ENCODE results near the gene KRT15.
"Not testable (repeated sequence)": the region's sequence is repeated elsewhere in the genome, so short reads cannot be mapped to it uniquely, and the experiment has no call there.

The KRT15 gene

DNA sequence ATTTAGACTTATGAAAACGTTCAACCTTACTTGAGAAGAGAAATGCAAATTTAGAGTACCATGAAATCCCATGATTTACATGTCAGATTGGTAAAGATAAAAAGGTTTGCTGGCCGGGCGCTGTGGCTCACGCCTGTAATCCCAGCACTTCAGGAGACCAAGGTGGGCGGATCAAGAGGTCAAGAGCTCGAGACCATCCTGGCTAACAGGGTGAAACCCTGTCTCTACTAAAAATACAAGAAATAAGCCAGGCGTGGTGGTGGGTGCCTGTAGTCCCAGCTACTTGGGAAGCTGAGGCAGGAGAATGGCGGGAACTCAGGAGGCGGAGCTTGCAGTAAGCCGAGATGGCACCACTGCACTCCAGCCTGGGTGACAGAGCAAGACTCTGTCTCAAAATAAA is 24.1 kb upstream of the KRT15 start:
- DNase-seq, result not testable (repeated sequence)

DNA sequence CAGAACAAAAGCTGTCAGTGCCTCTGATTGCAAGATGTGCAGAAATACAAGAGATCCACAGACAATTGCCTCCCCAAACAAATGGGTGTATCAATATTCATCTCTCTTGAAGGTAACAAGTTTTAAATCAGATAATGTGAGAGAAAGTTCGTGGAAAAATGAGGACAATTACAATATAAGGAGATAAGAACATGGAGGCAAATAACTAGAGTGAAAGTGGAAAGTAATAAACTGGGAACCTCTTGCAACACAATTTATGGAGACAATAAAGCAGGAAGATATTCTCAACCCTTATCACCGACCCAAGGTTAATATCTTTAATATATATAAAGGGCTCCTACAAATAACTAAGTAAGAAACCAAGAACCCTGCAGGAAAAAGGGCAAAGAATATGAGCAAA is 23.7 kb upstream of the KRT15 start:
- no peak for DNase-seq

DNA sequence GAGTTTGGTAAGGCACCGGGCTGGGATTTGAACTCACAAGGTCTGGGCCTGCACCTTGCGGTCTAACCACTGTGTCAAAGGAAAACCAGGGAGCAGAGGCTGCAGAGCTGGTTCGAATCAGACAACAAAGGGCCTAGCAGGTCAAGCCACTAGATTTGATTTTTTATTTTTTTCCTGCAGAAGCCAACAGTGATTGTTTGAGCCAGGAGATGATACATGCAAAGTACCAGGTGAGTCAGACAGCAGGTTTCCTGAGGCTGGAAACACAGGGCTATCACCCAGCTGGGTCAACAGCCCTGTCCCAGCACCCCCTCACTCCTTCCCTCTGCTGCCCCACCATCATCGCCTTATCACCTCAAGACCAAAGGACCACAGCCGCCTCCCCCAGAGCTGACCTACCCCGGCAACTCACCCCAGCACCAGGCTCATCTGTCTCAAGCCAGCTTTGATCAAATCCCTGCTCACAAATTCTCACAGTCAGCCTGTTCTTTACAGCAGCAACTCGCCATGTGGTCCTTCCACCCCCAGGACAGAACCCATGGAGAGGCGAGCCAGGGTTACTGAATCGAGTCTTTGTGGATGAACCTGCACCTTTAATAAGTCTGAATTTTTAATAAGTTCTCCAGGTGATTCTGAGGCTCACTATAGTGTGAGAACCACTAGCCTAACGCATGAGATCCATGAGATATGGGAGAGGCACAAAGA is 22.4 kb upstream of the KRT15 start:
- no peak for DNase-seq

DNA sequence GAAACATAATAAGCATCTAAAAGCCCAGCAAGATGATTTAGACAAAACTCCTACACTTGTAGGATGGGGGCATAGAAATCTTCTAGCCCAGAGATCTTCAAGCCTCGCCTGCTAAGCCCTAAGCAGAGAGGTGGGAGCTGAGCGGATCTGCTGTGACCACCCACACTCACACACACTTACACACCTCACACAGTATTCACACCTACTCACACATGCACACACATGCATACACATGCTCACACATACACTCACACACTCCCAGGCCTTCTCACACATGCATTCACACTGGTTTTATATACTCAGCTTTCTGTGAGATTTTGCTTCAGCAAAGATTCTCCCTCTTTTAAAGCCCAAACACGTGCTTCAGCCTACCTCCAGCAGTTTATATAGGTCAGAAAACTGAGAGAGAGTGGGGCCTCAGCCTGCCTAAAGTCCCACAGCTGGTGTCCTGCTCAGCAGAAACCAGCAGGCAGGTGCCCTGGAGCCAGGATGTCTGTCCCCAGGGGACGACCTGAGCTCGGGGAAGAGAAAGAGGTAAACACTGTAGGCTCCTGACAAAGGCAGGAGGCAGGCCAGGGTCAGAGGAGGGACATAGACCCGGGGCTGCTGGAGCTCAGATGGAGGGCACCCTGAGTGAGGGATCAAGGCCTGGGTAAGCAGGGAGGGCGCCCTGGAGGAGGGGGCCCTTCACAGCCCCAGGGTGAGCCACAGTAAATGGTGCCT is 21.4 kb upstream of the KRT15 start:
- no peak for DNase-seq

DNA sequence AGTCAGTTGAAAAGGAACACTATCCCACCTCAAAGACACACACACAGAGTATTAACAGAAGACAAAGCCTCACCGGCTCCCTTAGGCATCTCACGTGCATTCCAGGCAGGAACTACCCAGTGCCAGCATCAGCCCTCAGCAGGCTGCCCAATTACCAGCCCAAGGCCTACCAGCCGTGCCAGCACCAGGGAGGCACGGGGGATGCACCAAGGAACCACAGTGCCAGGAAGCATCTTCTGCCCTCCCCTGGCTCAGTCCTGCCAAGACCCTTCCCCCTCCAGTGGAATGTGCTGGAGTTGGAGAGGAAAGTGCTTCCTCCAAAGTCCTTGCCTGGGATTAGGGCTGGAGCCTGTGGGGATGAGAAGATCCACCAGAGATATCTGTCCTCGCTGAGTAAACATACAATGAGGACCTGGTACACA is 20.4 kb upstream of the KRT15 start:
- no peak for DNase-seq

DNA sequence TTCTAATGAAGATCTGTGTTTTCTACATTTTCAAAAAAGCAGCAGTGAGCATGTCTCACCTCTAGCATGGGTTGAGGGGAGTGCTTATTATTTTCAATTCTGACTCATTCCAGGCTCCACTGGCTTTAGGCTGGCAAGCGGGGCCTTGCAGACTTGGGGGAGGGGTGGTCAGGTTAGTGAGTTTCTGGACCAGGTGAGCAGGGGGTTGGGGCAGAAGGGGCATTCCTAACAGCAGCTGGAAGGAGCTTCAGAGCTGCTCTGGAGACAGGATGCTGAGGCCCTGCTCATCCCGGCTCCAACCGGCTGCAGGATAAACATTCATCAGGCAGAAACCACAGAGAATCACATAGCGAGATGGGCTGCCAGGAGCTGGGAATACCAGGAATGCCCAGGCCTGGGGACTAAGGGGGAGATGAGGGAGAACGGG is 19.9 kb upstream of the KRT15 start:
- DNase-seq, result no peak

DNA sequence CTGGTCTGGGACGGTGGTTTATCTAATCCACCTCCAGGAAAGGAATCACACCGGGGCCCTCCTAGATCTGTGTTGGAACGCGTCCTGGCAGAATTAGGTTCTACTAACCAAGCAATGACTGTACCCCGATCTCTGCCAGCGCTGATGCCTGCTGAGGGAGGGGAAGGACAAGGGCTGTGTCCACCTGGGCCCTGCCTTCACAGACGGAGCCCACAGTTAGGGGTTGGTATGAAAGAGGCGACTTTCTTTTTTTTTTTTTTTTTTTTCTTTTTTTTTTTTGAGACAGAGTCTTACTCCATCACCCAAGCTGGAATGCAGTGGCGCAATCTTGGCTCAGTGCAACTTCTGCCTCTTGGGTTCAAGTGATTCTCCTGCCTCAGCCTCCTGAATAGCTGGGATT is 19.3 kb upstream of the KRT15 start:
- DNase-seq, result no peak

DNA sequence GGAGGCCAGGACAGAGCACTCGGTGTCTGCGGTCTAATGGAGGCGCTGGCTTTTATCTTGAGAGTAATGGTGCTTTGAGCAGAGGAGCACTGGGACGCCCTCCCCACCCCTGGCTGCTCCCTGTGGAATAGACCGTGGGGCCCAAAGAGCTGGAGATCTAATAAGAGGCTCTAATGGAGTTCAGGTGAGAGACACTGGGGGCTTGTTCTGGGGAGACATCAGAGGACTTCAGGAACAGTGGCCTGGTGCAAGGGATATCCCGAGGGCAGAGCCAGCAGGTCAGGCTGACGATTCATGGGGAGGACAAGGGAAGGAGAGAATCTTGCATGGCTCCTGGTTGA is 18.9 kb upstream of the KRT15 start:
- DNase-seq, result no peak

DNA sequence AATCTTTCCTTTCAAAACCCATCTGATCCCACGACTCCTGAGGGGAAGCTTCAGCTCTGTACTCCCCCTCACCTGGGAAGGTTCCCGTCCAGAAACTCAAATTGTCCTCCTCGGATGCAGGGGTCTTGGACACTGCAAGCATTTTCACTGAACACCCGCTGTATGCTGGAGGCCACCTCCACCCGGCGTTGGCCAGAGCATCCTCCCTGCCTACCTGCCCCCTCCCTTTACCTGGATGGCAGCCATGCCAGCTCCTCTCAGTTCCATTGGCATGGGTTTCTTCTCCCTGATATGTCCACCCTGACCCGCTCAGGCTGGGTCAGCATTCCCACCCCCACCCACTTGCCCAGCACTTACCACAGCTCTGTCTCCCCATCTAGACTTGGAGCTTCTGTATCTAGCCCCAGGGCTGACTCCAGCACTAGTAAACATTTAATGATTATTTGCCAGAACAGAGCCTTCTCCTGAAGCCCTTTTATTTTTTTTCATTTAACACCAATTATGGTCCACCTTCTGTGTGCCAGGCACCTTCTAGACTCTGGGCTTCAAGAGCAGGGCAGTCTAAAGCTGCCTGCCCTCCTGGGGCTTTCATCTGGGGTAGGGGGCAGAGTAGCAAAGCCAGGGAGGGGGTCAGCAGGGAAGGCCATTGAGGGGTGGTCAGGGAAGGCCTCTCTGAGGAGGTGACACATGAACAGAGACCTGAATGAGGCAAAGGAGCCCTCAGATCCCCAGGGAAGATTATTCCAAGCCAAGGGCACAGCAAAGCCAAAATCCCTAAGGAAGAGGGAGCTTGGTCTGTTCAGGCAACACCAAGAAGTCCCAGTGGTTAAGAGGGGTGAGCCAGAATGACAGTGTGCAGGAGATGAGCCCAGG is 18.3 kb upstream of the KRT15 start:
- no peak for DNase-seq

DNA sequence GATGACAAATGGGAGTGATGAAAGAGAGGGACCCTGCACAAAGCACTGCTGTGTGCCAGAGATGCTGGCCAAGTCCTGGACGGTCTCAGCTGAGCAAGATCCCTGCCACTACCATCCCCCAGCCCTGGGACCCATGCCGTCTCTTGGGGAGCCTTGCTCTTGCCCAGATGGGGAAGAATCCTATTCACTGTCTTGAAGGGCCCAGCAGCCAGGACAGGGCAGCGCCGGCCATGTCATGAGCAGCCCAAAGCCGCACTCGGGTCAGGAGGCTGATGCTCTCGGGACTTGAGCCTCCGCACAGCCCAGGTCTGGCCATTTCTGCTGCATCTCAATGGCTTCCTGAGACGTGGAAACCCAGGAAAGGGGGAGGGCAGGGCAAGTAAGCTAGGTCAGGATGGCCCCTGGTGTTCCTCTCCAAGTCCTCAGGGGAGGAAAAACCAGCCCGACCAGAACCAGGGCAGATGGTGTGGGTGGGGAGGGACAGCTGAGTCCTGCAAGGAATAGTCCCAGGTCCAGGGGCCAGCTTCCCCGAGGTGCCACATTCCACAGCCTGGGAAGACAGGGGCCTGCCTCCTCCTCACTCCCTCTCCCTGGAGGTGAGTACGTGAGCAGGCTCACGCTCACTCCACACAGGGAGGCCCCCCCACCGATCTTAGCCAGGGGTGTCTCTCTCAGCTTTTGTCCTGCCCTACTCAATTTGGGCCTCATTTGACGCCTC is 17.2 kb upstream of the KRT15 start:
- DNase-seq, result no peak

DNA sequence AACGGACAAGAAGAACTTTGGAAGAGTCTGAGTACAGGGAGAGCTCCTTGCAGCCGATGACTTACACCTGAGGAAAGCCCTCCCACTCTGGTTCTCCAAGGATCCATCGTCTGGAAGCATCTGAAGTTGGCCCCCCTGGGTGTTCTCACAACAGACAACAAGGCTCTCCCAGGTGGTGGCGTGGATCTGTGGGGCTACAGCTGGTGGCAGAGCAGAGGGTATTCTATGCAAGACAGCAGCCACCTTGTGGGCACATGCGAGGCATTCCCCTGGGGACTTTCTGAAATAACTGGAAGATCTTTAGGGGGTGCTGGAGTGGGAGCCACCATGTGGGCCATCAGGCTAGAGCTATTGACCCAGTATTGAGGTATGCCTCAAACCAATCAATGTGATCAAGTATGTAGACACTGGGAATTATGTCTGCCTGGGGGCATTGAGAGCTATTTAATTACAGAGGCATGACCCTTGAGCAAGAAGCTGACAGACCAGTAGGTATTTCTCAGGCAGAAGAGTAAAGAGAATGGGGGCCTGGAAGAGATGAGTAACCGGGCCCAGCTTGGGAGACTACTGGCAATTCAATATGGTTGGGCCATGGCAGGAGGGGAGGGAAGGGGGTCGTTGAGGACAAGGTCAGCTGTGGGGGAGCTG is 16.3 kb upstream of the KRT15 start:
- no peak for DNase-seq

DNA sequence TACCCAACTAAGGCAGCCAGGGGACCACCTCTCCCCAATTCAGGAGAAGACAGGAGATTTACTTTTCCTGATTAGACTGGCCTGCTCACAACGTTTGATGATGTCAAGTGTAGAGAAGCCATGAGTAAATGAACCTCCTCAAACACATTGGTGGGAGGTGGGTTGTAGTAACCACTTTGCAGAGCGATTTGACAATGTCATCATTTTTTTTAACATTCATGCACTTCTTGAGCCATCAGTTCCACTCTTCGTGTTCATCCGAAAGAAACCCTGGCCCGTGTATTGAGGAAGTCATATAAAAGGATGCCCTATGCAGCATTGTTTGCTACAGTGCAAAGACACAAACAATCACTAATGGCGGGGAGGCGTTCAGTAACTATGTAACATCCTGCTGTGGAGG is 14.9 kb upstream of the KRT15 start:
- no peak for DNase-seq

DNA sequence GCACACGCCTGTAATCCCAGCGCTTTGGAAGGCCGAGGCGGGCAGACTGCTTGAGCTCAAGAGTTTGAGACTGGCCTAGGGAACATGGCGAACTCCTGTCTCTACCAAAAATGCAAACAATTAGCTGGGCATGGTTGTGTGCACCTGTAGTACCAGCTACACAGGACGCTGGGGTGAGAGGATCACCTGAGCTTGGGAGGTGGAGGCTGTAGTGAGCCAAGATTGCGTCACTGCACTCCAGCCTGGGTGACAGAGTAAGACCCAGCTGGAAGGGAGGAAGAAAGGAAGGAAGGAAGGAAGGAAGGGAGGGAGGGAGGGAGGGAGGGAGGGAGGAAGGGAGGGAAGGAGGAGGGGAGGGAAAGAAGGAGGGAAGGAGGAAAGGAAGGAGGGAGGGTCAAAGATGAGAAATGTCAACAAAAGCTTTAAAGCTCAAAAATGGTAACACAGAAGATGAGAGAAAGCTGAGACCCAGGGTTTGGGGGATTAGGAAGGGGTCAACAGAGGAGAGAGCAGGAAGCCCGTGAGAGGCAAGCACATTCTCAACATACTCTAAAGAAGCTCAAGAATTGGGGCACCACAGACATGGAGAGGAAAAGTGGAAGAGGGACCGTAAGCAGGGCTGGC is 14.4 kb upstream of the KRT15 start:
- no peak for DNase-seq

DNA sequence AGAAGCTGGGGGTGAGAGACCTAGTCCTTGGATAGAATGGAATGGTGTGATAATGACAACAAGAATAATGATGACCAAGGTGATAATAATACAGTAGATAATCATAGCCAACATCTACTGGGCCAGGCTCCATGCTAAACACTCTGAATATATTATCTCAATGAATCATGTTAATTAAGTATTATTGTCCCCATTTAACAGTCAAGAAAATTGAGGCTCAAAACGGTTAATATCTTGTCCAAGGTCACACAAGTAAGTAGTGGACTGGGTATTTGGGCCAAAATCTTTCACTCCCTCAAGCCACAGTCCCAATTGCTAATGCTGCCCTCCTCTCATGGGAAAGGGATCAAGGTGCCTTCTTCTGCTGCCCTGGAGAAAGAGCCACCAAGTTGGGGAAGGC is 13.3 kb upstream of the KRT15 start:
- no peak for DNase-seq

DNA sequence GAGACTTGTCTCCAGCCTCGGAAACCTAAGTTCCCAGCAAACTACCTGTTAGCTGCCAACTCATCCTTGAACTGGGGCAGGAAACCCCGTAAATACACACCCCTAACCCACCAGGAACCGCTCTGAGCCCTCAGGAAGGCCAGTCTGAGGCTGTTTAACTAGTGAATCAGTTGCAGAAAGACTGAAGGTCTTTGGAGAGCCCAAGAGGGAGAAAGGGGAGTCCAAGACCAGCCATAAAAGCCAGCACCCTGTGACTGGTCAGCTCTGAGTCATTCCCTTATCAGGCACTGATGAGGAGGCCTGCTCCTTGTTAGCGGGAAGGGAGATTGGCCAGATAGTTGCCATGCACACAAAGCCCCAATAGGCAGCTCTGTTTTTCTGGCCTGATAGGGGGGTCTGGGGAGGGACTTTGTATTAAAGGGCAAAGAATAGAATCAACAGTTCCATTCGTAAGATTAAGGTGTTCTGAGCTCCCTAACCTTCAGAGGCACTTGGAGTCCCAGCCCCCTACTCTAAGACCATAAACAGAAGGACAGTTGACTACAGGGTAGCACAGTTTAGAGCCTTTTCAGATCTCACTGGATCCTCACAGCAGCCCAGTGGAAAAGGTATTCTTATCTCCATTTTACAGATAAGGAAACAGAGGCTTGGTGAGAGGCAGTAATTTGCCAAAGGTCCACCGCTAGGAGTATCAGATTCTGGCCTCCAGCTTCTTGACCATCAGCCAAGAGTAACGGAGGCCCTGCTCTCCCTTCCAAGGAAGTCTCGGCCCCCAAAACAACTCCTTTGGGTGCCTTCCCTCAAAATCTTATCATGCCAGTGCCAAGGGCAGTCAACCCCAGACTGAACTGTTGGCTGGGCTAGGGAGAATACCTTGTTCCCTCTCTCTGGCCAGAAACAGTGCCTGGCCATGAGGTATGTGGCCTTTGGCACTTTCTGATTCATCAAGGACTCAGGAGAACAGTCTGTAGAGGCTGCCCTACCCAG is 11.7 kb upstream of the KRT15 start:
- DNase-seq, result no peak

DNA sequence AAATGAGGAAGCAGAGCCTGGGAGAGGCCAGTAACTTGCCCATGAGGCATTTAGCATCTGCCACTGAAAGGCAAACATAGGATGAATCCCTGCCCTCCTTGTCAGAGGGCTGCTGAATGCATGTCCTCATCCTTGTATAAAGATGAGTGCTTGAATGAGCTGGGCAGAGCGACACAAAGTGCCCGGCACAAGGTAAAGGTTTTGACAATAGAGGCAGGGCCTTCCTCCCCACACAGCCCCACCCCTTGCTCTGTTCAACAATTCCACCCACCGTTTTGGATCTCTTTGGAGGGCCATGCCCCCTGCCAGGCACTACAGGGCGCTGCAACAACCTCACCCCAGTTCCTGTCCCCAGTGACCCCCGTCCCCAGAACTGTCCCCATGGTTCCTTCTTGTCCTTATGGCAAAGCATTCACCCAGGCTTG is 10.8 kb upstream of the KRT15 start:
- DNase-seq, result no peak

DNA sequence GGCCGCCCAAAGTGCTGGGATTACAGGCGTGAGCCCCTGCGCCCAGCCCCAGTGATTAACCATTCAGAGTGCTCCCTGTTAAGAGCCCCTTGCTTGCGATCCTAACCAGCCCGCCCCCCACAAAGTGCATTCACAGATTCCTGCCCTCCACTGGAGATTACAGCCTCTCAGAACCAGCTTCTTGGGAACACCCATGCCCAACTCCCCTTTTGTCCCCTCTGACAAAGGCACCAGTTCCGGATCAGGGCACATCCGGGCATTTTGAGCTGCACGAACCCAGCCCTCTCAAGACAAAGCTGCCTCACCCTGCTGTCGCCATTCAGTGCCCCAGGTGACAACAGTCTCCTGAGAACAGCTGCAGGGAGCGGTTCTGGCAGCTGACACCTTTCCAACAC is 10.3 kb upstream of the KRT15 start:
- no peak for DNase-seq

DNA sequence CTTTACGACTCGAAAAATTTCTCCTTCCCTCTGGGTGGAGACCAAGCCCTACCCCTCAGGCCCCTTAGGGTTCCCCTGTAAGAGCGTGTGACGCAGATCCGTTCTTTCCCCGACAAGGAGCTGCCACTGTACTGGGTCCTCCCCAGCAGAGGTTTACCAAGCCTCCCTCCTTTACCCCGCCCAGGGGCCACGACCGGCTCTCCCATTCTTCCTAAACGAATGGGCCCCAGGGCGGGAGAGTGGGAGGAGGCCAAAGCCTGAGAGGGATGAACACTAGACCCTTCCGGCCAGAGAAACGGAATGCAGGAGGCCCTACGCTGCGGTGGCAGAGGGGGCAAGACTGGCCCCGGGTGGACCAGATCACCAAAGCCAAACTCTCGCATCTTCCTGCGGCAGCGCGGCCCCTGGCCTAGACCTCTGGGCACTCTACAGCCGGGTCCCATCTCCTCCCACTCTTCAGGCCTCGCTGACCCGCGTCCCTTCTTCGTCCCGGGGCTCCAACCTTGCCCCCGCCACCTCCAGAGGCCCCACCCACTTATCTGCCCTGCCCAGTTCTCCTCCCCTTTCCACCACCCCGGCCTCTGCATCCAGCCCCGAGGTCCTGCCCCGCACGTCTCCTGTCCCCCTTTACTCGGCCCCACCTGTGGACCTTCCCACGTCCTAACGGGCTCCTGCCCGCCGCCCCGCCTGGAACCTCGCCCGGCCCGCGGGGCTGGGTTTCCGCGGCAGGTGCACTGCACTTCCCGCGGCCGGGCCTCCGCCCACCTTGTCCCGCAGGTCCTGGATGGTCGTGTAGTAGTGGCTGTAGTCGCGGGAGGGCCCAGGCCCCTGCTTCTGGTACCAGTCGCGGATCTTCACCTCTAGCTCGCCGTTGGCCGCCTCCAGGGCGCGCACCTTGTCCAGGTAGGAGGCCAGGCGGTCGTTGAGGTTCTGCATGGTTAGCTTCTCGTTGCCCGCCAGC is 8.7 kb upstream of the KRT15 start:
- DNase-seq, result no peak

DNA sequence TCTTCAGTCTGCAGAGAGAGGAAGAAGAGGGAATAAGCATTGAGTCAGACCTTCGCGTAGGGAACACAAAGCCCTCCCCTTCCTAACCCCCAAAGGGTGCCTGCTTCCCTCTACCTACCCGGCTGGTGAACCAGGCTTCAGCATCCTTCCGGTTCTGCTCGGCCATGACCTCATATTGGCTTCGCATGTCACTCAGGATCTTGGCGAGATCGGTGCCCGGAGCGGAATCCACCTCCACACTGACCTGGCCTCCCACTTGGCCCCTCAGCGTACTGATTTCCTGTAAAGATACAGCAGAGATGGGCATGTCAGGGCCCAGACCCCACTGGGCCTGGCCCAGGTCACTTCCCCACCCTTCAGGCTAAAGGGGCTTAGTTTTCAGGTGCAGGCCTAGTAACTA is 5.6 kb upstream of the KRT15 start:
- no peak for DNase-seq

DNA sequence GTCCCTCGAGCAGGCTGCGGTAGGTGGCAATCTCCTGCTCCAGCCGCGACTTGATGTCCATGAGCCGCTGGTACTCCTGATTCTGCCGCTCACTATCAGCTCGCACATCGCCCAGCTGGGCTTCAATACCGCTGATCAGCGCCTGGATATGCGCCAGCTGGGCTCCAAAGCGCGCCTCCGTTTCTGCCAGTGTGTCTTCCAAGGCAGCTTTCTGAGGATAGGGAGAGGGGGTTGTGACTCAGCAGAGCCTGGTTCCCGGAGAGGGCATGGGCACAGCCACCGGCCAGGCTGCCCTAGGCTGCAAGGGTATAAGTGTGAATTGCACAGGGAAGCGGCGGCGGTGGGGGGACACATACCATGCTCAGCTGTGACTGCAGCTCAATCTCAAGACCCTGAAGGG is 5.1 kb upstream of the KRT15 start:
- DNase-seq, result no peak

Data from bone marrow (tissue), 2 donors.